GM12878 (cell line): ENCODE data around the gene HTT-AS. TPM values are rescaled to one million over a fixed set of nuclear protein-coding genes. Genes with fewer than 3 reads are reported as not detected.

ENCODE experiments used
- ATAC-seq: fragments of 200-7000 bp; cut with Tn5 transposase; 3 replicates; pipeline ENCODE4 v1.9.1; 2020; ENCODE audit warnings: mild to moderate bottlenecking, moderate library complexity
- BruUV-seq: library from RNA; stranded (reverse); fragments of 400-500 nt; replicated peaks from 2 replicates; lab custom pipeline; 2021; lab: Mats Ljungman, UMichigan
- CTCF ChIA-PET: fragments of 300-600 bp; sonication (Branson Sonifier 250); formaldehyde crosslinking; extraction: SDS; loops from one replicate; lab custom pipeline; 2021; ENCODE audit warnings: inconsistent platforms; lab: Yijun Ruan, JAX
- POLR2A ChIA-PET: fragments of 350-600 bp; formaldehyde crosslinking; extraction: SDS; loops from one replicate; lab custom pipeline; 2021; ENCODE audit warnings: inconsistent platforms; lab: Charles Lee
- RAD21 ChIA-PET: fragments of 300-600 bp; sonication (Branson Sonifier 250); formaldehyde crosslinking; loops from one replicate; lab custom pipeline; 2023; ENCODE audit warnings: antibody characterized with exemption; ENCODE audit not compliant: unreplicated experiment; lab: Charles Lee
- SMC1A ChIA-PET: fragments of 300-600 bp; sonication (Branson Sonifier 250); formaldehyde crosslinking; loops from one replicate; lab custom pipeline; 2023; ENCODE audit not compliant: unreplicated experiment, uncharacterized antibody; lab: Charles Lee
- DNase-seq: peaks from one replicate; pipeline ENCODE4 v3.0.0-alpha.2; 2011; ENCODE audit warnings: low read depth, low spot score
- FAIRE-seq: peaks from 3 replicates; lab custom pipeline; 2011; peaks lifted over from hg19 to GRCh38; lab: Jason Lieb, UNC
- H2AFZ ChIP-seq: 2 replicates; pipeline ENCODE4 v1.6.0; 2011; ENCODE audit warnings: low read depth, low read length, control low read depth; ENCODE audit not compliant: control insufficient read depth
- H3K27ac ChIP-seq: 2 replicates; pipeline ENCODE4 v1.5.1; 2011; ENCODE audit warnings: control low read depth; ENCODE audit not compliant: control insufficient read depth, insufficient read depth
- H3K27me3 ChIP-seq, 2 experiments: replicated peaks in 1 of 2; 2 replicates each; pipeline versions ENCODE4 v1.6.0 to v1.6.1; 2011; ENCODE audit warnings: low read length in 1 of 2; ENCODE audit not compliant: control insufficient read depth in 2 of 2, insufficient read depth in 2 of 2
- H3K36me3 ChIP-seq, 2 experiments: 2 replicates each; pipeline ENCODE4 v1.5.1; 2011; ENCODE audit warnings: low read length in 1 of 2; ENCODE audit not compliant: control insufficient read depth in 2 of 2, insufficient read depth in 2 of 2
- H3K4me1 ChIP-seq: 2 replicates; pipeline ENCODE4 v1.6.1; 2011; ENCODE audit warnings: mild to moderate bottlenecking, low read length, moderate library complexity, mixed read lengths; ENCODE audit not compliant: control insufficient read depth, insufficient read depth
- H3K4me2 ChIP-seq: 2 replicates; pipeline ENCODE4 v1.6.0; 2011; ENCODE audit warnings: control low read depth; ENCODE audit not compliant: control insufficient read depth, insufficient read depth
- H3K4me3 ChIP-seq: fragments of 200-600 bp; sonication (generic); 2 replicates; pipeline ENCODE4 v1.5.1; 2016
- H3K79me2 ChIP-seq: 2 replicates; pipeline ENCODE4 v1.6.0; 2011; ENCODE audit warnings: low read length; ENCODE audit not compliant: control insufficient read depth, insufficient read depth
- H3K9ac ChIP-seq: 2 replicates; pipeline ENCODE4 v1.8.0; 2011; ENCODE audit warnings: low read length, control low read depth, mixed read lengths; ENCODE audit not compliant: control insufficient read depth, insufficient read depth
- H3K9me3 ChIP-seq: replicated peaks from 3 replicates; pipeline ENCODE4 v1.5.1; 2011; ENCODE audit warnings: mild to moderate bottlenecking, low read length; ENCODE audit not compliant: control insufficient read depth, insufficient read depth
- H4K20me1 ChIP-seq: 2 replicates; pipeline ENCODE4 v1.6.0; 2011; ENCODE audit not compliant: control insufficient read depth, insufficient read depth
- ASH2L ChIP-seq: fragments of 300-600, 200-600 bp; sonication (generic); IDR thresholded peaks from 2 replicates; pipeline ENCODE4 v1.6.1; 2017; ENCODE audit warnings: low read depth, mild to moderate bottlenecking, borderline replicate concordance
- EED ChIP-seq: sonication (generic); IDR thresholded peaks from 2 replicates; pipeline ENCODE4 v1.6.1; 2016; ENCODE audit warnings: antibody characterized with exemption, low read depth
- EGR1 ChIP-seq, 2 experiments: IDR thresholded peaks; 1 replicate in 1 of 2; 2 replicates in 1 of 2; pipeline ENCODE4 v1.6.1; 2011 to 2012; ENCODE audit warnings: low read depth in 2 of 2, low read length in 2 of 2, borderline replicate concordance in 1 of 2, mild to moderate bottlenecking in 1 of 2, moderate library complexity in 1 of 2
- GABPA ChIP-seq: IDR thresholded peaks from 2 replicates; pipeline ENCODE4 v1.6.1; 2014; ENCODE audit warnings: antibody characterized with exemption, low read depth, mild to moderate bottlenecking, inconsistent platforms
- POLR2AphosphoS5 ChIP-seq: IDR thresholded peaks from 2 replicates; pipeline ENCODE4 v1.6.1; 2011; ENCODE audit warnings: mild to moderate bottlenecking, low read length, inconsistent platforms
- TARDBP ChIP-seq: IDR thresholded peaks from 2 replicates; pipeline ENCODE4 v1.6.1; 2016; ENCODE audit warnings: borderline replicate concordance
- WGBS: methylation state at CpG from one replicate; pipeline ENCODE4 v1.1.6; 2016; ENCODE audit warnings: low lambda C conversion rate; ENCODE audit not compliant: insufficient replicate concordance, insufficient coverage; ENCODE audit errors: missing lambda C conversion rate; 5-methylcytosine and 5-hydroxymethylcytosine counted together
- in situ Hi-C: fragments of 300-500 bp; cut with MboI; formaldehyde crosslinking; loops from 9 replicates; pipeline ENCODE4 v1.14.3; 2018; ENCODE audit warnings: mixed read lengths
- intact Hi-C: fragments of 100-400 bp; cut with micrococcal nuclease; formaldehyde crosslinking; loops from one replicate; pipeline ENCODE4 v1.14.2; 2022; ENCODE audit not compliant: unreplicated experiment
- polyA plus RNA-seq, 11 experiments: library from polyadenylated mRNA; depleted of rRNA in 4 of 11; unstranded in 6 of 11; stranded (reverse) in 5 of 11; fragments of >200 nt; fragmentation: Nextera tagmentation in 4 of 11; fragmentation: Illumina TruSeq in 1 of 11; extraction: Ambion mirVana in 4 of 11; extraction: Trizol in 1 of 11; gene quantifications; 1 replicate in 1 of 11; 2 replicates in 10 of 11; pipeline versions ENCODE4 v1.2.1 to v1.2.3, GENCODE V29; 2011 to 2016; ENCODE audit warnings: inconsistent platforms in 2 of 11, missing spikeins in 2 of 11, low read depth in 1 of 11
- total RNA-seq, 4 experiments: library from RNA; depleted of rRNA in 3 of 4; stranded (reverse); fragments of >200 nt in 3 of 4; fragmentation: Illumina TruSeq in 1 of 4; extraction: Trizol in 1 of 4; gene quantifications; 2 replicates each; pipeline versions ENCODE4 v1.2.1 to v1.2.3, GENCODE V29; 2013 to 2021
- TF ChIP-seq, protein P1 (sequence below): fragments of 450-650 bp; IDR thresholded peaks from 2 replicates; pipeline ENCODE4 v1.6.1; 2018; ENCODE audit warnings: borderline replicate concordance, mild to moderate bottlenecking; ENCODE audit not compliant: partially characterized antibody
- TF ChIP-seq, protein P2 (sequence below): IDR thresholded peaks from 2 replicates; pipeline ENCODE4 v1.6.1; 2012; ENCODE audit warnings: low read depth, low read length, improper control_type of control experiment
- TF ChIP-seq, protein P3 (sequence below): IDR thresholded peaks from 2 replicates; pipeline ENCODE4 v1.6.1; 2011; ENCODE audit warnings: borderline replicate concordance, low read depth, mild to moderate bottlenecking, moderate library complexity, mixed read lengths, low read length; ENCODE audit not compliant: insufficient read depth; ENCODE audit errors: extremely low read length
- TF ChIP-seq, protein P4 (sequence below): fragments of 450-650 bp; IDR thresholded peaks from 2 replicates; pipeline ENCODE4 v1.6.1; 2017; ENCODE audit warnings: mild to moderate bottlenecking, low read depth, inconsistent platforms; ENCODE audit not compliant: poor library complexity, severe bottlenecking

HTT-AS gene
- total and polyA plus RNA-seq, 10 of the 15 experiments (the other 5 are each of a cell fraction or from before 2014, with no cell fraction given), result not detected

DNA sequence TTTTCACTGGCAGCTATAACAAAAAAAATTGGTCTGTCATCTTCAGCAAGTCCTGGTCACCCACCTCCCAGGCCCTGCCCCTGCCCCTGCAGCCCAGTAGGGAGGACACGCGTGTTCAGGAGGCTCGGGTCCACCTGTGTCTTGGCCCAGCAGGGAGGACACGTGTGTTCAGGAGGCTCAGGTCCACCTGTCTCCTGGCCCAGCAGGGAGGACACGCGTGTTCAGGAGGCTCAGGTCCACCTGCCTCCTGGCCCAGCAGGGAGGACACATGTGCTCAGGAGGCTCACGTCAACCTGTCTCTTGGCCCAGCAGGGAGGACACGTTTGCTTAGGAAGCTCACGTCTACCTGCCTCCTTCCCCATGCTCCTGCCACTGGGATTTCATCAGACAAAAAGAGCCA lies 44.9 kb downstream of the HTT-AS start (continued):
- TF ChIP-seq, protein P1, sequence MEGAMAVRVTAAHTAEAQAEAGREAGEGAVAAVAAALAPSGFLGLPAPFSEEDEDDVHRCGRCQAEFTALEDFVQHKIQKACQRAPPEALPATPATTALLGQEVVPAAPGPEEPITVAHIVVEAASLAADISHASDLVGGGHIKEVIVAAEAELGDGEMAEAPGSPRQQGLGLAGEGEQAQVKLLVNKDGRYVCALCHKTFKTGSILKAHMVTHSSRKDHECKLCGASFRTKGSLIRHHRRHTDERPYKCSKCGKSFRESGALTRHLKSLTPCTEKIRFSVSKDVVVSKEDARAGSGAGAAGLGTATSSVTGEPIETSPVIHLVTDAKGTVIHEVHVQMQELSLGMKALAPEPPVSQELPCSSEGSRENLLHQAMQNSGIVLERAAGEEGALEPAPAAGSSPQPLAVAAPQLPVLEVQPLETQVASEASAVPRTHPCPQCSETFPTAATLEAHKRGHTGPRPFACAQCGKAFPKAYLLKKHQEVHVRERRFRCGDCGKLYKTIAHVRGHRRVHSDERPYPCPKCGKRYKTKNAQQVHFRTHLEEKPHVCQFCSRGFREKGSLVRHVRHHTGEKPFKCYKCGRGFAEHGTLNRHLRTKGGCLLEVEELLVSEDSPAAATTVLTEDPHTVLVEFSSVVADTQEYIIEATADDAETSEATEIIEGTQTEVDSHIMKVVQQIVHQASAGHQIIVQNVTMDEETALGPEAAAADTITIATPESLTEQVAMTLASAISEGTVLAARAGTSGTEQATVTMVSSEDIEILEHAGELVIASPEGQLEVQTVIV, result no peak
- TF ChIP-seq, protein P2, sequence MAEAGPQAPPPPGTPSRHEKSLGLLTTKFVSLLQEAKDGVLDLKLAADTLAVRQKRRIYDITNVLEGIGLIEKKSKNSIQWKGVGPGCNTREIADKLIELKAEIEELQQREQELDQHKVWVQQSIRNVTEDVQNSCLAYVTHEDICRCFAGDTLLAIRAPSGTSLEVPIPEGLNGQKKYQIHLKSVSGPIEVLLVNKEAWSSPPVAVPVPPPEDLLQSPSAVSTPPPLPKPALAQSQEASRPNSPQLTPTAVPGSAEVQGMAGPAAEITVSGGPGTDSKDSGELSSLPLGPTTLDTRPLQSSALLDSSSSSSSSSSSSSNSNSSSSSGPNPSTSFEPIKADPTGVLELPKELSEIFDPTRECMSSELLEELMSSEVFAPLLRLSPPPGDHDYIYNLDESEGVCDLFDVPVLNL, result no peak

DNA sequence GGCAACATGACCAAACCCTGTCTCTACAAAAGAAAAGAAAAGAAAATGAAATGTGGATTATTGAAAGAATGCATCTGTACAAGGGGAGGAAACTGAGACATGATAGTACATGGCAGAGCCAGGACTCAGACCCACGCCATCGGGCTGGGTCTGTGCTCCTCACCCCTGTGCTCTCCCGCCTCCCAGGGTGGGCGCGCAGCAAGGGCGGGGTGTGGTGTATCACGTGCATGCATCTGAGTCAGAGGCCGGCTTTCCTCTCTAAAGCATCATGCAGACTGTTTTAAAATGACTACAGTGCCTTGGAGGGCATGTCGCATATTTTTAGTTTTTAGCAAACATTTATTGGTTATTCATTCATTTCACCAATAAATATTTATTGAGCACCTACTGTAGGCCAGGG lies 47.8 kb downstream of the HTT-AS start:
- SMC1A ChIA-PET, result no interaction called here
- 72% methylated on average over 9 of the region's 9 CpGs for WGBS
- intact Hi-C loops, result no loop called here
- BruUV-seq, result no TSS peak
- ATAC-seq (no peak), DNase-seq (no peak), FAIRE-seq (no peak)
- in situ Hi-C loops, result no loop called here
- POLR2A ChIA-PET, result interaction anchor here (0.6 kb wide), 1 partner anchor 10 kb away, joined by 3 read pairs; no protein-coding TSS in a partner anchor
- CTCF ChIA-PET, result interaction anchor here (0.7 to 1.0 kb wide), 2 partner anchors 11 to 578 kb away, joined by 3 read pairs; no protein-coding TSS in a partner anchor
- Histone ChIP-seq H3K4me2 (no peak overlapping the region), H3K27ac (no peak overlapping the region), H3K36me3 (no peaks in the 10 kb centered on the region), H3K79me2 (no peaks in the 10 kb centered on the region), H3K9ac (no peak overlapping the region), H3K4me1 (peaks cover 9% of the 10 kb centered on the region), H3K27me3 (no peaks in the 10 kb centered on the region), H2AFZ (no peak overlapping the region), H3K4me3 (no peak overlapping the region), H4K20me1 (no peaks in the 10 kb centered on the region), H3K9me3 (peaks cover 8% of the 10 kb centered on the region; the same call in 2 of the 3 replicates)
- RAD21 ChIA-PET, result no interaction called here
- TF ChIP-seq, protein P3, sequence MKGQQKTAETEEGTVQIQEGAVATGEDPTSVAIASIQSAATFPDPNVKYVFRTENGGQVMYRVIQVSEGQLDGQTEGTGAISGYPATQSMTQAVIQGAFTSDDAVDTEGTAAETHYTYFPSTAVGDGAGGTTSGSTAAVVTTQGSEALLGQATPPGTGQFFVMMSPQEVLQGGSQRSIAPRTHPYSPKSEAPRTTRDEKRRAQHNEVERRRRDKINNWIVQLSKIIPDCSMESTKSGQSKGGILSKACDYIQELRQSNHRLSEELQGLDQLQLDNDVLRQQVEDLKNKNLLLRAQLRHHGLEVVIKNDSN, result no peak
- TF ChIP-seq ASH2L (no peak), TARDBP (no peak), GABPA (no peak), EGR1 (IDR thresholded peaks at IDR 0.05; ENCODE audit: borderline replicate concordance in 1 of 2, low read depth in 2 of 2, low read length in 2 of 2) (no peak), EED (no peak), POLR2AphosphoS5 (no peak)
- TF ChIP-seq, protein P2, result no peak
- TF ChIP-seq, protein P4, sequence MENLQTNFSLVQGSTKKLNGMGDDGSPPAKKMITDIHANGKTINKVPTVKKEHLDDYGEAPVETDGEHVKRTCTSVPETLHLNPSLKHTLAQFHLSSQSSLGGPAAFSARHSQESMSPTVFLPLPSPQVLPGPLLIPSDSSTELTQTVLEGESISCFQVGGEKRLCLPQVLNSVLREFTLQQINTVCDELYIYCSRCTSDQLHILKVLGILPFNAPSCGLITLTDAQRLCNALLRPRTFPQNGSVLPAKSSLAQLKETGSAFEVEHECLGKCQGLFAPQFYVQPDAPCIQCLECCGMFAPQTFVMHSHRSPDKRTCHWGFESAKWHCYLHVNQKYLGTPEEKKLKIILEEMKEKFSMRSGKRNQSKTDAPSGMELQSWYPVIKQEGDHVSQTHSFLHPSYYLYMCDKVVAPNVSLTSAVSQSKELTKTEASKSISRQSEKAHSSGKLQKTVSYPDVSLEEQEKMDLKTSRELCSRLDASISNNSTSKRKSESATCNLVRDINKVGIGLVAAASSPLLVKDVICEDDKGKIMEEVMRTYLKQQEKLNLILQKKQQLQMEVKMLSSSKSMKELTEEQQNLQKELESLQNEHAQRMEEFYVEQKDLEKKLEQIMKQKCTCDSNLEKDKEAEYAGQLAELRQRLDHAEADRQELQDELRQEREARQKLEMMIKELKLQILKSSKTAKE, result no peak
